DMS 273 (cell line): Measurements from ENCODE around the gene MAML2.

ENCODE experiments used
- DNase-seq: peaks from one replicate; lab custom pipeline; 2025; ENCODE audit not compliant: unreplicated experiment; lab: John Stamatoyannopoulos, UW

Gene MAML2

DNA sequence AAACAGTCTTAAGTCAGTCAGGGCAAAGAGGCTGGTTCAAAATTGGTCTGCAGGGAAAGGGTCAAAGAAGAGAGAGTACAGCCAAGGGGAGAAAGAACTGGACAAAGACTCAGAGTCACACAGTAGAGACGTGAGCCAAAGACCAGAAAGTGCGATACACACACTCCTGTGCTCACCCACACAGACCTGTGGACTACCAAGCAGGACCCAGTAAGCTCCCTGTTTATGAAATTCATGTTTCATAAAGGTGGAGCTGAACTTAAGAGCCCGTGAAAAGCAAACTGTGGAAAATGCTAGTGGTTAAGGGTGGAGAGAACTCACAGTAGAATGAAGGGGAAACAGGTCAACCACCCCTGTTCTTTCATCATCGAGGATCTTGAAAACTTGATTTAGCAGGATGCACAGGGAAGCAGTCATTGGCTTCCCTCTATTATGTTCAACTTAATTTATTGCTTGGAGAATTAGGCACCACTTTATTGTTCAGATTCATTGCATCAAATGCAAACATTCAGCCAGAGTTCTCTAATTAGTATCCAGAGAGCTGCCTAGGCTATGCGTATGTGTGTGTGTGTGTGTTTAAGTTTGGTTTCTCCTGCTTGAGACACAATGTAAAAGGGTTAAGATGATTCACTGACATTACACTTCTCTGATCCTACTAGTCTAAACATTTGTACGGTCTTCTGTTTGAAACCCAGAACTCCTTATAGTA, 258.2 kb downstream of the MAML2 start:
- DNase-seq, result no peak

DNA sequence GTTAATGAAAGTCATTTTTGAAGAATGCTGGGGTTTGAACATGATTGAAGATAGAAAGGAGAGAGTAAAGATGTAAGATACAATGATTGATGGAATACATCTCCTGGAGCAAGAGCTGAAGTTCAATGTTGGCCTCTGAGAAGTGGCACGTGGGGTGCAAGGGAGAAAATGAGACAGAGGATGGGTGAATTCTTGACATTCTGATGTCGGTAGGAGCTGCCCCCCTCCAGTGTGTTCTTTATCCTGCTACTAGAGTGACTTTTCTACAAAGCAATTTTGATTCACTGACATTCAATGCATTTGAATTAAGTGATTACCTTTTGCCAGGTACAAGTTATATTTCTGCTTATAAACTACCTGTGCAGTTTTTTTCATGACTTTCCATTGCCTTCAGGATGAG, 260.1 kb downstream of the MAML2 start:
- no peak for DNase-seq

DNA sequence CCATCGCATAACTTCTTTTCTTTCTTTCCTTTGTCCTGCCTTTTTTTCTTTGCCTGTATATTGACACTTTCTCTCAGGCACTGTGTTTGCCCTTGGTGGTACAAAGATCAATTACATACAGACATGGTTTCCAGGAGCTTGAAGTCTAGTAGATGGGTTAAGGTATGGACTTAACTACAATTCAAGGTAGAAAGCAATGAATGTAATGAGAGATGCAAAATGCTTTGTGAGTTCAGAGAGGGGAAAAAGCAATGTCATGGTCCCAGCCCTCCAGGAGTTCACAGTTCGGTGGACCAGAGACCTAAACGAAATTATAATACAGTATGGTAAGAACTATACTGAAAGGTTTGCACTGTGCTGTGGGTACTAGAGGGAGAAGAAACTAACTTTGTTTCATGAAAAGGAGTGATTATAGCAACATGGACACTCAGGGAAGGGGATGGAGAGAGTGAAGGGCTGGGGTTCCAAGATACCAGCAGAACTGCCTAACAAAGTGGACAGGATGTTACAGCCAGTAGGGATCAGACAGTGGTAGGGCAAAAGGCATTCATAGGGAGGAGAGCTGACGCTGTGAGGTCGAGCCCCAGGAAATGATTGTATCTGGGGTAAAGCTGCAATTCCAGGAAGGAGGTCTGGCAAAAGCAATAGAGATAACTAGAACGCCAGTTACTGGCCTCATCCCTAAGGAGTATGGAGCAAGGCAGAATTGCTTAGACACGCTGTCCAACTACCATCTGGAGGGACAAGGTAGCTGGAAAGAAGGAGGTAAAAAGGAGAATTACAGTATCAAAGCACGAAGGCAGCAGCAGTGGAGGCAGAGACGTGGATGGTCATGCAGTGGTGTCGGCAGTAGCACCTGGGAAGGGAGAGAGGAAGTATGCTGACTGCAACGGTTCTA, 260.7 kb downstream of the MAML2 start:
- DNase-seq, result no peak

DNA sequence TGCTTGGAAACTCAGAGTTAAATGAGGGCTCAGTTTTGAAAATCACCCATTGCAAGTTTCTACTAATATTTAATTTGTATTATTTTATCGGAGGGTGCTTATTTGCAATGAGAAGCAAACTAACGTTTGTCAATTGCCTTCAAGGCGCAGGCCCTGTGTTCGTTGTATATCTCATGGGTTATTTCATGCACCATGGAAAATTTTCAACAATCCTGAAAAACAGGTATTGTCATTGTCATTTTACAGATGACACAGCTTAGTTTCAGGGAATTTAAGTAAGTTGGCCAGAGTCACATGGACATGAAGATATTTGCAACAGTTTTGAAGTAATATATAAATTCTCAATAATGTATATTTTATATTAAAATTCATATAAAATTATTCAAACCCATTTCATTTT, 261.4 kb downstream of the MAML2 start:
- no peak for DNase-seq

DNA sequence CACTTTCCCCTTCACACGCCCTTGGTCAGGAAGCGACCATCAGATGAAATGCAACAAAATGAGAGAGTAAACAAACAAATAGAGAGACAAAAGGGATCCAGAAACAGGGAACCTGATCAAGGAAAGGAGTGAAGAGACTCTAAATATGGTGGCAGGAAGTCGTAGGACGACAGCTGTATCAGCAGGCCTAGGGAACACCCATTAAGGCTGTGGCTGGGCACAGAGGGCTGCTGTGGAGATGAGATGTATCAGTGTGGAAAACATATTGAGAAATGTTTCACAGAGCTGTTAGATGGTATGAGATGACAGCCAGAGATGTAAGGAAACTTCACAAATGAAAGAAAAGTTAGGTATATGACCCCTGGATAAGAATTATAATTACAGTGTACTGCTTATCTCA, 263.3 kb downstream of the MAML2 start:
- no peak for DNase-seq

DNA sequence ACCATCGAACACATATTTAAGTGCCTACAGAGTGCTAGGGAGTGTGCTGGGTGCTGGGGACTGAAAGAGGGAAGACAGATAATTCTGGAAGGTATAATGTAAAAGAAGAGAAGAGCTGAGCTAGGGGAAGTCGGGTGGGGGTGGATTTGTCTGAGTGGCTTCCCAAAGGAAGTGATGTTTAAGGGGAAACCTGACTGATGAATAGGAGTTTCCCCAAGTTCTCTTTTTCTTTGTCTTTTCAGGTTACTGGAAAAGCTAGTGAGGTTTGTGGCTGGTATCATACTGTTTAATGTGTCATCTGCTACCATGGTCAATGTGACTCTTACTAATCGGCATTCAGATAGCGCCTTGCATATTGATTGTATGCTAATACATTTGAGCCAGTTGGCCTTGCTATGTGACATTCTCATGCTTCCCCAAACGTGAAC, 267.4 kb downstream of the MAML2 start:
- DNase-seq, result no peak

DNA sequence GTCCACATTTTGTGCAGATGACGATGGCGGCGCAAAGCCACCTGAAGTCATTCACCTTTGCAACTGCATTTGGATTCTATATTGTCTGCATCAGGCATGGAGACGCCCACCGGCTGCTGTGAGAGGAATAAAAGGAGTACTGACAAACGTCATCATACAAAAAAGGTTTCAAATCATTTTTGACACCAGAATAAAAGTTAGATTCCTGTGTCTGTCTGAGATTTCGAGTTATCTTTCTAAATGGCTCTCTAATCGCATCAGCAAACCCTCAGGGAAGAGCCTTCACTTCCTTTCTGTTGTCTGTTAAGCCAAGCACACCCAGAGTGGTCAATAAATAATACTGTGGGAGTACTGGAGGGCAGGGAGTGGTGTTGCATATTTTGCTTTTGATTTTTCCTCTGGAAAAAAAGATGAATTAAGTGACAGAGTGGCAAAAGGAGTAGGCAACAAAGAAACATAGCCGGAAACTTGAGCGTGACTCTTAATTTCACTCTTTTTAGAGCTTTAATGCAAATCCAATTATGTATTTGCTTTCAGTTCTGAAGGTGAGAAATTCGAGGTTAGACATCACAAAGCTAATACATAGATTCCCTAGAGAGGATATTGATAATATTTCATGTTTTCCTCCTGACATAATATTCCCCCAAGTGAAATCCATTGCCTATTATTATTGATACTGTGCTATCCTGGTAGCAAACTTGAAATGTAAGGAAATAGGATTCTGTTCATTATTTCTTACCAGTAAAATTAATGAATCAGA, 268.3 kb downstream of the MAML2 start:
- DNase-seq, result no peak

DNA sequence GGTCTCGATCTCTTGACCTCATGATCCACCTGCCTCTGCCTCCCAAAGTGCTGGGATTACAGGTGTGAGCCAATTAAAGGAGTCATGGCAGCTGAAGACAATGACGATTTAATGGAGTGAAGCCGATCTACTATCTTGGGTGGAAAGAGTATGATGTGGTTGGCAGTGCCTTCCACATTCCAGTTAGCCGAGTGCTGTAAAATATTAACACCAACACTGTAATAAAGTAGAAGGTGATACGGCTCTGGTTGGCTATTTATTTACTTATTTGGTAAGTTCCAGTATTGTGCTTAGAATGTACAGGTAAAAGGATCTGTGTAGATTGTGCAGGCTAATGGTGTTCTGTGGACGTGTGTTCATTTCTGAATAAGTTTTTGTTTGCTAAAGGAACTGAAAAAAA, 269.5 kb downstream of the MAML2 start:
- no peak for DNase-seq

DNA sequence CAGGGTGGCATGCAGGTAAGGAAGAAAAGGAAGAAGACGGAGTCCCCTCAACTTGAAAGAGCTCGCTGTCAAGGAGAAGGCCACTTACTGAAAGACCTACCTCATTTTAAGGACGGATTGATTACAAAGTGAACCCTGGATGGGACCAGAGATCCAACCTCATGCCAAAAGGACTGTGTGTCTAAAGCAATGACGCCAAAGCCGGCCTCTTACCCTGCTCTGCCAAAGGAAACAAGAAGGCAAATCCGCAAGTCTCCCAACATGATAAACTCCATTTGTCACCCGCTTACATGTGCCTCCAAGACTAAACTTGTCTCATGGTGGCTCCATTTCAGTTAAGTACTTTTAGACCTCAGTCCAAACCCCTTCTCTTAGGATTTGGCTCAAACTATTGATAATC, 270.4 kb downstream of the MAML2 start:
- DNase-seq, result no peak

DNA sequence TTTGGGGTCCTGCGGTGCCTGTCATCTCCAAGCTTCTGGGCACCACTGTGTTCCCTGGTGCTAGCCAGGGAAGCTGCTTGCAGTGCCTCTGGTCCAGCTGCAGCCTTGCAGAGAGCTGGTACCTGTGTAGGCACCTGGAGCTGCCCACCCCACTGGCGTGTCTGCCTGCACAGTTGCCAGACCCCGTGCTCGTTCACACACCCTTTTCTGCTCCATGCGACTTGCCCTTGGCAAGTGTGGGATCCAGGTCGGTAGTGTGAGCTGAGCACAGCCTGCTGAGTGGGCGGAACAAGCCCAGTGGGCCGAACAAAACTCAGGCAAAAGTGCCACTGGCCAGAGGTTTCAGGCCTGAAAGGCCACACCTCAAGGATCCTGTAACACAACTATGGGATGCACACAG, 272.5 kb downstream of the MAML2 start:
- no peak for DNase-seq

DNA sequence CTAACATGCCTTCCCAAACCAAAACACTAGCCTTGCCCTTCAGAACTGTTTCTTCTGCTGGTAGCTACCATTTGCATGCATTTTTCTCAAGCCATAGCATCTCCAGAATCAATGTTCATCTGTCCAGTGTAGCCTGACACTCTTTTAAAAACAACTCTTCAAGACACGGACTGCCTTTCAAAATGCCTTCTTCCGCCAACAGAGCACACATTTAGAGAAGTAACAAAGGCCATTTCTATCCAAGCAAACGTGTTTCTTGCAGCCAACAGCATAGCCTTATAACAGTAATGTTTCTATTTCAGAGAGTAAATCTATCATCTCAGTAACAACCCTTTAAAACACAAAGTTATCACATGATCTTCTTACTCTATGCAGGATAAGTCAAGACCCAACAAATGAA, 275.8 kb downstream of the MAML2 start:
- no peak for DNase-seq

DNA sequence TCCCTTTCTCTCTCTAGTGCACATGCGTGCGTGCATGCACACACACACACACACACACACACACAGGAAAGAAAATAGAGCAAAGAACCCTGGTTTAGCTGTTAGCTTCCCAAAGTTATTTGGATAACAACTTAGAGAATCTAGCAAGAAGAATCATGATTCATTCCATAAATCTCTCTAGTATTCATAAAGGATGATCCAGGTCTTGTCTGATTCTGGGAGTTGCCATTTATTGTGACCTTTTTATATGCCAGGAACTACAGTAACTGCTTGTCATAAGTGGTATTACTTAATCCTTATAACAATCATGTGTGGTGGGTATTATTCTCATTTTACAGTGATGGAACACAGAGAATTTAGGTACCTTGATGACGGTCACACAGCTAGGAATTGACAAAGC, 277.6 kb downstream of the MAML2 start:
- no peak for DNase-seq

DNA sequence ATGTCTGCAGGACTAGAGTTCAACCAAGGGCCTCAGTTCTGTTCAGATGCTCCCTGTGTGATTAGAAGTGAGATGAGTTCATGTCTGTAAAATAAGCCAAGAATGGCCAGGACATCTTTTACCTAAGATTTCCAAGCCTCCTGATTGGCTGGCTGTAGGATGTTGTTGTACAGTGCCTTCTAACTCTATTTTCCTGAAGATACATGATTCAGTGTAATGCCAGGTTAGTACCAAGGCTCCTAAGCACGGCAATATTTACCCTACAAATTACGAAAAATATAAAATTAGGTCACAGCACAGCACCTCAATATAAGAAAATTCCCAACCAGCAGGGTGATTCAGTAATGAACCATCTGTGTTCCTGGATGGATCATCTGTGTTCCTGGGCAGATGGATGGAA, 279.1 kb downstream of the MAML2 start:
- no peak for DNase-seq

DNA sequence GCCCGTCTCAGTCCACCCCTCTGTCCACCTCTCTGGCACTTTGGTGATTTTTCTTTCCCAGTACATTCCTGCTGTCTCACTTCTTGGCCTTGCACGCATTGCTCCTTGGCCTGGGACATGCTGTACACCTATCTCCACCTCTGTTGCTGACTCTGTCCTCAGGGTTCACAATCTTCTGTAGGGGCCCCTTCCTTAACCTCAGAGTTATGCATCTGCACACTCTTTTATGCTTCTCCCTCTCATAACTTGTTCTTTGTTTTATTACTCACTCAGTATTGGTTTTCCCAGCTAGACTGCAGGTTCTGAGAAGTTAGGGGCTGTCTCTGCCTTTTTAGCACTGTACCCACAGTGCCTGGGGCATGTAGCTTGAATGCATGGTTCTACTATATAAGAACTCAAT, 279.9 kb downstream of the MAML2 start:
- DNase-seq, result no peak

DNA sequence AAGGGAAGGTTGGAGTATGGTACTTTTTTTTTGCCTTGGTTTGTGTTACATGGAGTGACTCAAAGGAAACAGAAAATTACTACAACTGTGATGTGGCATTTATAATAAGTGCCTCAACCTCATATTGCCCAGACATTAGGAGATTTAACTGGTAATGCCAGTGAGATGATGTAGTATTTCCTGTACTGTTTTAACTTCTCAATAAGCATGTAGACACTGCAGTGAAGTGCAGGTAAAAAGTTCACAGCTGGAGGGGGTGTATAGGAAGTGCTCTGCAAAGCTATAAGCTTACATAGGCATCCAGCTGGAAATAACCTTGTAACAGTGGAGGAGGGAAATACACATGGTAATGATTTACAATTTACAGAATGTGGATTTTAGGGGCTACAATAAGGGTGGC, 280.9 kb downstream of the MAML2 start:
- no peak for DNase-seq

DNA sequence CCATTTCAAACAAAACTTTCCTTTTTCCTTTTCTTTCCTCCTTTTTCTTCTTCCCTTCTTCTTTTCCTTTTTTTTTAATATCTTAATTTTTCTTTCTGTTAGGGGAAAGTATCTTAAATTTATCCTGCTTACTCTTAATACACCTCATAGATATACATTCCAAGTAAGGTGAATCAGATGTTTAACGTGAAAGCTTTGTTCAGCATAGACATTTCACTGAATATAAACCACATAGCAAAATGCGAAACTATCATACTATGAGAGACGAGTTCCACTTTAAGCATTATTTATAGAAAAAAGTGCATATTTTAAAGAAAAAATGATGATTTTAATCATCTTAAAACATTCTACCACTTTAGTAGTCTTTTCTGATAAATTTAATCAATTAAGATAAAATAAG, 281.3 kb downstream of the MAML2 start:
- no peak for DNase-seq

DNA sequence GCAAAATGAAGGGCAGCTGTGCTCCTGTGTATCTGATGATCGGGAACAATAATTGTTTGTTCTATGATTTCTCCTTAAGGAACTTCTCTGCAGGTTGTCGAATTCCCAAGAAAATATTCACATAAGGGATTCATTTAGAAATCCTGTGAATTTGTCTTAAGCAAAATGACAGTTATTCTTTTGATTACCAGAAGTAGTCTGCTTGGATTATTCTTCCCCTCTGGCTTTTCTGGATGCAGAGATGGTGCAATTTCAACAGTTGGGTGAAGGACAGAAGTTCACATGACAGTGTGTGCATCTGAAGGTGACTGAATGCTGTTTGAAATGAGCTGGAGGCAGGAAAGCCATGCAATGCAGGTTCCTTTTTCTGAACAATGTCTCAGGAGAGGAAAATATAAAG, 281.9 kb downstream of the MAML2 start:
- no peak for DNase-seq

DNA sequence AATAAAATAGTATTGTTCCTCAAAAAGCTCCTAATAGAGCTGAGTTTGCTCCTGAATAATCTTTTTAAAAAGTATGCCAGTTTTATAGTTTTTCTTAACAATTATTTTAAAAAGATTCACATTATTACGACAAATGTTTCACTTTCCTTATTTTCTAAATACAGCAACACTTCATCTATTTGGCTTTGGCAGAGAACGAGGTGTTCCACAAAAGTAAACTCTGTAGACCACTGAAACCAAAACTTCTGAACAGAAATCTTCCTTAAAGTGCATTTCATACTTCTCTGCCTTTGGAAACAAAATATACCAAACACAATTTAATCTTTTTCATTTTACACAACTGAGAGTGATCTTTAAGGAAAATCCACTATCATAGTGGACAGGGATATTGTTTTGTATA, 285.5 kb downstream of the MAML2 start:
- no peak for DNase-seq

DNA sequence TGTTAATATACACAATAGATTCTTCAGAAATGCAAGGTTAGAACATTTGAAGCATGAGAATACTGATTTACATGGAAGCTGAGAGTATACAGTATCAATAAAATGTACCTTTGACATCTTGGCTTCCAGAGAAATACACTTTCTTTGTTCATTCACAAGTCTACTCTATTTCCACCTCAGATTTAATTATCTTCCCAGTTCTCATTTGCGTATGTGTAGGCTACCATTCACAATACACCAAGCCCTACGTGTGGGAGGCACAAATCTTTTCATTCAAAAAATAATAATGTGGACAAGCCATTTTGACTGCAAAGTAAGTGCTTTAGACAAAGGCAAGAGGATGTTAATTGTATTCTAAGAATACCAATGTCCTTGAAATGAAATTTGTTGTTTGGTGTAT, 286.4 kb downstream of the MAML2 start:
- no peak for DNase-seq

DNA sequence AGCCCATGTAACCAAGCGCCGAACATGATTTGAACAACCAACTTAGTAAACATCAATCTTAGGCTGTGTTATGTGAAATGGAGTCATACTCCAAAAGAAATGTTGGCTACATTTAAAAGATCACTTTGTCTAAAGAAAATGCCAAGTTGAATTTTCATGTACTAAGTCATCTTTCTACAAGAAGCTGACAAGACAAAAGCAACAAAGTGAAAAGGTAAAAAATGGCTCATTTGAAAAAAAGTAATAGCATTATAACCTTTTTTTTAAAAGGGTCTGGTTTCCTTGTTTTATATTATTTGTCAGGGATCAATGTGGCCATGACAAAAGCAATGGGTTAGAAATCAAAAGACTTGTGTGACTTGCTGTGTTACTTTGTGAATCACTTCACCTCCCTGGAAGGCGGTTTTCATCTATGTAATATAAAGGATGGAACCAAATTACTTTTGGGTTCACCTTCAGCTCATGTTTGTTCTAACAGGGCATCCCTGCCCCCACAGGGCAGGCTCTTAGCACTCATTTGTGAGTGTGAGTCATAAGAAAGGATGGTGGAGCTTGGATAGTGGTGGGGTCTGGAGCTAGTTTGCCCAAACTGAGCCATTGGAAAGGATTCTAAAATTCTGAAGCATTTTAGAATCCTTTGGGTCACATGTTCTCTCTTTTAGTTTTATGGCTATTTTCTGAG, 287.1 kb downstream of the MAML2 start:
- DNase-seq, result no peak
